Neural cell (in vitro differentiated cells): ENCODE results near the gene WDTC1.

Experiments
- EP300 ChIP-seq: fragments of 450-650 bp; conservative IDR thresholded peaks from 2 replicates; pipeline ENCODE4 v1.6.1; 2014; ENCODE audit warnings: antibody characterized with exemption, mild to moderate bottlenecking, moderate library complexity; ENCODE audit not compliant: poor library complexity, severe bottlenecking
- EZH2 ChIP-seq: fragments of 200-600, 300-800 bp; shearing (Covaris generic), sonication (generic); IDR thresholded peaks from 2 replicates; pipeline ENCODE4 v1.6.1; 2014; ENCODE audit warnings: antibody characterized with exemption, low read length, borderline replicate concordance, mild to moderate bottlenecking; ENCODE audit not compliant: insufficient read depth, poor library complexity, severe bottlenecking
- POLR2AphosphoS5 ChIP-seq: IDR thresholded peaks from 2 replicates; pipeline ENCODE4 v1.6.1; 2012
- TF ChIP-seq, protein P1 (sequence below): fragments of 450-650 bp; IDR thresholded peaks from 2 replicates; pipeline ENCODE4 v1.5.1; 2014; ENCODE audit warnings: antibody characterized with exemption, mild to moderate bottlenecking, moderate library complexity; ENCODE audit not compliant: poor library complexity, severe bottlenecking
- TF ChIP-seq, protein P2 (sequence below): IDR thresholded peaks from 2 replicates; pipeline ENCODE4 v1.6.1; 2012; ENCODE audit warnings: borderline replicate concordance

DNA sequence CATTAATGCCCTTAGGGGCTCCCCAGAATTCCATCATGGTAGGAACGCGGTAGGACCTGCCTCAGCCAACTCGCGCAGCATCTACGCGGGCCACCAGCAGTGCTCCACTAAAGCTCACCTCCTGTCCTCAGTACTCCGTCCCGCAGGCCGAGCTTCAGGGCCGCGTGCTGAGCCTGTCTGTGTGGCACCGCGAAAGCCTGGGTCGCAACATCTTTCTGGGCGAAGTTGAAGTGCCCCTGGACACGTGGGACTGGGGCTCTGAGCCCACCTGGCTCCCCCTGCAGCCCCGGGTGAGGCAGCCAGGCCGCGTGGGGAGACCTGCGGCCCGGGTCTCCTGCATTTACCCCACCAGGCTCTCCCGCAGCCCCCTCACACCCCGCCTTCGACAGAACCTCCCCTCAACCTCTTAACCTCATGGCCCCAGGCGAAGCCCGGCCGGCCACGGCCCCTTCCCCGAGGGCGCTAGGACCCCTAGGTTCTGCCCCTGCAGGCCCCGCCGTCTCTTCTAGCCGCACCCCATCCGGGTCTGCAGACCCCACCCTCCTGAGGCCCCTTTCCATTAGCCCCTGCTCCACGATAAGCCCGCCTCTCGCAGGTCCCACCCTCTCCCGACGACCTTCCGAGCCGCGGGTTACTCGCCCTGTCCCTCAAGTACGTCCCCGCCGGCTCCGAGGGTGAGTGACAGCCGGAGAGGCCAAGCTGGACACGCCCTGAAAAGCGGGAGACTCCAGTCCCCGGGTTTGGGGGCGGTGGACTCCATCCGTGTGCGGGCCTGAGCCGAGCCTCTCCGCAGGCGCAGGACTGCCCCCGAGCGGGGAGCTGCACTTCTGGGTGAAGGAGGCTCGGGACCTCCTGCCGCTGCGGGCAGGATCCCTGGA is 116.5 kb downstream of the WDTC1 start:
- TF ChIP-seq, protein P1, sequence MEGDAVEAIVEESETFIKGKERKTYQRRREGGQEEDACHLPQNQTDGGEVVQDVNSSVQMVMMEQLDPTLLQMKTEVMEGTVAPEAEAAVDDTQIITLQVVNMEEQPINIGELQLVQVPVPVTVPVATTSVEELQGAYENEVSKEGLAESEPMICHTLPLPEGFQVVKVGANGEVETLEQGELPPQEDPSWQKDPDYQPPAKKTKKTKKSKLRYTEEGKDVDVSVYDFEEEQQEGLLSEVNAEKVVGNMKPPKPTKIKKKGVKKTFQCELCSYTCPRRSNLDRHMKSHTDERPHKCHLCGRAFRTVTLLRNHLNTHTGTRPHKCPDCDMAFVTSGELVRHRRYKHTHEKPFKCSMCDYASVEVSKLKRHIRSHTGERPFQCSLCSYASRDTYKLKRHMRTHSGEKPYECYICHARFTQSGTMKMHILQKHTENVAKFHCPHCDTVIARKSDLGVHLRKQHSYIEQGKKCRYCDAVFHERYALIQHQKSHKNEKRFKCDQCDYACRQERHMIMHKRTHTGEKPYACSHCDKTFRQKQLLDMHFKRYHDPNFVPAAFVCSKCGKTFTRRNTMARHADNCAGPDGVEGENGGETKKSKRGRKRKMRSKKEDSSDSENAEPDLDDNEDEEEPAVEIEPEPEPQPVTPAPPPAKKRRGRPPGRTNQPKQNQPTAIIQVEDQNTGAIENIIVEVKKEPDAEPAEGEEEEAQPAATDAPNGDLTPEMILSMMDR: no peak
- TF ChIP-seq, protein P2, sequence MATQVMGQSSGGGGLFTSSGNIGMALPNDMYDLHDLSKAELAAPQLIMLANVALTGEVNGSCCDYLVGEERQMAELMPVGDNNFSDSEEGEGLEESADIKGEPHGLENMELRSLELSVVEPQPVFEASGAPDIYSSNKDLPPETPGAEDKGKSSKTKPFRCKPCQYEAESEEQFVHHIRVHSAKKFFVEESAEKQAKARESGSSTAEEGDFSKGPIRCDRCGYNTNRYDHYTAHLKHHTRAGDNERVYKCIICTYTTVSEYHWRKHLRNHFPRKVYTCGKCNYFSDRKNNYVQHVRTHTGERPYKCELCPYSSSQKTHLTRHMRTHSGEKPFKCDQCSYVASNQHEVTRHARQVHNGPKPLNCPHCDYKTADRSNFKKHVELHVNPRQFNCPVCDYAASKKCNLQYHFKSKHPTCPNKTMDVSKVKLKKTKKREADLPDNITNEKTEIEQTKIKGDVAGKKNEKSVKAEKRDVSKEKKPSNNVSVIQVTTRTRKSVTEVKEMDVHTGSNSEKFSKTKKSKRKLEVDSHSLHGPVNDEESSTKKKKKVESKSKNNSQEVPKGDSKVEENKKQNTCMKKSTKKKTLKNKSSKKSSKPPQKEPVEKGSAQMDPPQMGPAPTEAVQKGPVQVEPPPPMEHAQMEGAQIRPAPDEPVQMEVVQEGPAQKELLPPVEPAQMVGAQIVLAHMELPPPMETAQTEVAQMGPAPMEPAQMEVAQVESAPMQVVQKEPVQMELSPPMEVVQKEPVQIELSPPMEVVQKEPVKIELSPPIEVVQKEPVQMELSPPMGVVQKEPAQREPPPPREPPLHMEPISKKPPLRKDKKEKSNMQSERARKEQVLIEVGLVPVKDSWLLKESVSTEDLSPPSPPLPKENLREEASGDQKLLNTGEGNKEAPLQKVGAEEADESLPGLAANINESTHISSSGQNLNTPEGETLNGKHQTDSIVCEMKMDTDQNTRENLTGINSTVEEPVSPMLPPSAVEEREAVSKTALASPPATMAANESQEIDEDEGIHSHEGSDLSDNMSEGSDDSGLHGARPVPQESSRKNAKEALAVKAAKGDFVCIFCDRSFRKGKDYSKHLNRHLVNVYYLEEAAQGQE: no peak
- no peak for TF ChIP-seq EP300
- no peak for TF ChIP-seq POLR2AphosphoS5
- TF ChIP-seq EZH2: no peak
